Vagina (tissue), 2 donors: Measurements from ENCODE around the gene PRRX1.

Source experiments
- POLR2A ChIP-seq, 2 donors: fragments of 450-650 bp; IDR thresholded peaks; one replicate each; pipeline ENCODE4 v1.6.1; 2017; ENCODE audit warnings: antibody characterized with exemption in 2 of 2, mild to moderate bottlenecking in 2 of 2, moderate library complexity in 2 of 2
- TF ChIP-seq, protein P1 (sequence below), 3 experiments: fragments of 450-650 bp in 2 of 3; fragments of 200-600 bp in 1 of 3; sonication (generic) in 1 of 3; IDR thresholded peaks; one replicate each; pipeline ENCODE4 v1.5.1; 2017 to 2019; ENCODE audit warnings: antibody characterized with exemption in 3 of 3, mild to moderate bottlenecking in 2 of 3, moderate library complexity in 2 of 3

DNA sequence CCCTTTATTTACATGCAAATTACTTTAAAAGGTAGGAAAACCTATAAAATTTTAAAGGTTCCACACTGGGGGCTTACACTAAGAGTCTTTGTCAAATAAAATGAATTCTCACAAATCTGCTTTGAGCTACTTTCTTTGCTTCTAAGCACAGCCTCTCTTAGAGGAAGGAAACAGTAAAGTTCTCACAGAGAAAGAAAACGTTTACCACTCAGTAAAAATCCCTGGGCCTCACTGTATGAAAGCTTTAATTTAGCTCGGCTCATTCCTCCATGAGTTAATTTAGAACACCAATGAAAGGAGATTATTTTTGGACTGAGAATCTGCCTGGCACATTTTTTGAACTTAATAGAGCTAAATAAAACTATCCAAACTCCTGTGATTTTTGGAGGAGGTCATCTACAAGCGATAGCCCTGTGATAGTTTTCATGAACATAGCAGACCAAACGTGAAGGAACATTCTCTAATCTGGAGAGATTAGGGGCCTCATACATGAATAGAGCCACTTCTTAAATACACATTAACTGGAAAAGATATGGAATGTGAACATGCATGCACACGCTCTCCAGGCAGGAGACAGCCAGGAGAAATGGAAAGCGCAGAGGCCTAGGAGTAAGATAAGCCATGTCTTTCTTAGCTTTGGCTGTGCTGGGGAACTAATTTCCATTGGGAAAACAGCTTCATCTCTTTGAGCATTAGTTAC, 32.8 kb downstream of the PRRX1 start:
- no peak for TF ChIP-seq POLR2A (IDR thresholded peaks at IDR 0.05)
- TF ChIP-seq, protein P1, sequence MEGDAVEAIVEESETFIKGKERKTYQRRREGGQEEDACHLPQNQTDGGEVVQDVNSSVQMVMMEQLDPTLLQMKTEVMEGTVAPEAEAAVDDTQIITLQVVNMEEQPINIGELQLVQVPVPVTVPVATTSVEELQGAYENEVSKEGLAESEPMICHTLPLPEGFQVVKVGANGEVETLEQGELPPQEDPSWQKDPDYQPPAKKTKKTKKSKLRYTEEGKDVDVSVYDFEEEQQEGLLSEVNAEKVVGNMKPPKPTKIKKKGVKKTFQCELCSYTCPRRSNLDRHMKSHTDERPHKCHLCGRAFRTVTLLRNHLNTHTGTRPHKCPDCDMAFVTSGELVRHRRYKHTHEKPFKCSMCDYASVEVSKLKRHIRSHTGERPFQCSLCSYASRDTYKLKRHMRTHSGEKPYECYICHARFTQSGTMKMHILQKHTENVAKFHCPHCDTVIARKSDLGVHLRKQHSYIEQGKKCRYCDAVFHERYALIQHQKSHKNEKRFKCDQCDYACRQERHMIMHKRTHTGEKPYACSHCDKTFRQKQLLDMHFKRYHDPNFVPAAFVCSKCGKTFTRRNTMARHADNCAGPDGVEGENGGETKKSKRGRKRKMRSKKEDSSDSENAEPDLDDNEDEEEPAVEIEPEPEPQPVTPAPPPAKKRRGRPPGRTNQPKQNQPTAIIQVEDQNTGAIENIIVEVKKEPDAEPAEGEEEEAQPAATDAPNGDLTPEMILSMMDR (IDR thresholded peaks at IDR 0.05) = no peak
